ENCODE data around the gene ITGB7.
"Not testable (repeated sequence)": the region's sequence is repeated elsewhere in the genome, so short reads cannot be mapped to it uniquely, and the experiment has no call there.

The ITGB7 gene

GRCh38 chr12:53212931-53213330 lies 5.9 kb upstream of the ITGB7 start:
- FAIRE-seq (no peak), DNase-seq (ENCODE audit: insufficient read length, low spot score) (no peak)
- TF ChIP-seq PAX5 (IDR thresholded peaks at IDR 0.05; ENCODE audit: insufficient read depth, low read length, severe bottlenecking) (no peak), POLR2AphosphoS5 (IDR thresholded peaks at IDR 0.05; ENCODE audit: low read depth, low read length) (no peak), POU2F2 (IDR thresholded peaks at IDR 0.05; ENCODE audit: low read depth, low read length) (no peak), TAF1 (IDR thresholded peaks at IDR 0.05; ENCODE audit: low read depth, low read length) (no peak), SPI1 (IDR thresholded peaks at IDR 0.05; ENCODE audit: low read depth, low read length) (no peak), POLR2A (IDR thresholded peaks at IDR 0.05; ENCODE audit: low read depth, low read length) (no peak)

- no peak for DNase-seq (ENCODE audit: insufficient read length, low spot score)
- no peak for FAIRE-seq
Measured at GRCh38 chr12:53211476-53212381, 4.7 kb upstream of the ITGB7 start.

GRCh38 chr12:53210843-53211242 lies 3.8 kb upstream of the ITGB7 start:
- DNase-seq (ENCODE audit: insufficient read length, low spot score) (no peak), FAIRE-seq (no peak)
- TF ChIP-seq POLR2AphosphoS5 (IDR thresholded peaks at IDR 0.05; ENCODE audit: low read depth, low read length) (no peak), TAF1 (IDR thresholded peaks at IDR 0.05; ENCODE audit: low read depth, low read length) (no peak), POLR2A (IDR thresholded peaks at IDR 0.05; ENCODE audit: low read depth, low read length) (no peak), SPI1 (IDR thresholded peaks at IDR 0.05; ENCODE audit: low read depth, low read length) (no peak), PAX5 (IDR thresholded peaks at IDR 0.05; ENCODE audit: insufficient read depth, low read length, severe bottlenecking) (no peak), POU2F2 (IDR thresholded peaks at IDR 0.05; ENCODE audit: low read depth, low read length) (no peak)

More at GRCh38 chr12:53211476-53212381, 4.7 kb upstream of the ITGB7 start:
- no peak for TF ChIP-seq POU2F2 (IDR thresholded peaks at IDR 0.05; ENCODE audit: low read depth, low read length)
- no peak for TF ChIP-seq PAX5 (IDR thresholded peaks at IDR 0.05; ENCODE audit: insufficient read depth, low read length, severe bottlenecking)
- TF ChIP-seq POLR2AphosphoS5 (IDR thresholded peaks at IDR 0.05; ENCODE audit: low read depth, low read length): no peak
- TF ChIP-seq SPI1 (IDR thresholded peaks at IDR 0.05; ENCODE audit: low read depth, low read length): no peak
- TF ChIP-seq TAF1 (IDR thresholded peaks at IDR 0.05; ENCODE audit: low read depth, low read length): no peak
- no peak for TF ChIP-seq POLR2A (IDR thresholded peaks at IDR 0.05; ENCODE audit: low read depth, low read length)

GRCh38 chr12:53208877-53209463 lies 1.9 kb upstream of the ITGB7 start:
- FAIRE-seq (peak; percentile 71), DNase-seq (ENCODE audit: insufficient read length, low spot score) (peak; percentile 64)
- TF ChIP-seq PAX5 (IDR thresholded peaks at IDR 0.05; ENCODE audit: insufficient read depth, low read length, severe bottlenecking) (no peak), SPI1 (IDR thresholded peaks at IDR 0.05; ENCODE audit: low read depth, low read length) (peak; percentile 74), POLR2A (IDR thresholded peaks at IDR 0.05; ENCODE audit: low read depth, low read length) (no peak), TAF1 (IDR thresholded peaks at IDR 0.05; ENCODE audit: low read depth, low read length) (no peak), POU2F2 (IDR thresholded peaks at IDR 0.05; ENCODE audit: low read depth, low read length) (no peak; the same call in 1 of the 2 replicates), POLR2AphosphoS5 (IDR thresholded peaks at IDR 0.05; ENCODE audit: low read depth, low read length) (0 out of 2 replicates have a peak, but pooled peaks have one; percentile 34)

- TF ChIP-seq POU2F2 (IDR thresholded peaks at IDR 0.05; ENCODE audit: low read depth, low read length) (no peak), TAF1 (IDR thresholded peaks at IDR 0.05; ENCODE audit: low read depth, low read length) (no peak), SPI1 (IDR thresholded peaks at IDR 0.05; ENCODE audit: low read depth, low read length) (no peak), POLR2A (IDR thresholded peaks at IDR 0.05; ENCODE audit: low read depth, low read length) (no peak), PAX5 (IDR thresholded peaks at IDR 0.05; ENCODE audit: insufficient read depth, low read length, severe bottlenecking) (no peak), POLR2AphosphoS5 (IDR thresholded peaks at IDR 0.05; ENCODE audit: low read depth, low read length) (no peak)
- FAIRE-seq (no peak), DNase-seq (ENCODE audit: insufficient read length, low spot score) (no peak)
Measured at GRCh38 chr12:53208435-53208834, 1.4 kb upstream of the ITGB7 start.

- FAIRE-seq (peak; percentile 95), DNase-seq (ENCODE audit: insufficient read length, low spot score) (peak; percentile 66)
- TF ChIP-seq TAF1 (IDR thresholded peaks at IDR 0.05; ENCODE audit: low read depth, low read length) (no peak), POLR2A (IDR thresholded peaks at IDR 0.05; ENCODE audit: low read depth, low read length) (0 out of 2 replicates have a peak, but pooled peaks have one; percentile 24), POU2F2 (IDR thresholded peaks at IDR 0.05; ENCODE audit: low read depth, low read length) (peak; percentile 79), POLR2AphosphoS5 (IDR thresholded peaks at IDR 0.05; ENCODE audit: low read depth, low read length) (peak; percentile 58; the same call in 1 of the 2 replicates), PAX5 (IDR thresholded peaks at IDR 0.05; ENCODE audit: insufficient read depth, low read length, severe bottlenecking) (peak; percentile 47), SPI1 (IDR thresholded peaks at IDR 0.05; ENCODE audit: low read depth, low read length) (no peak)
Measured at GRCh38 chr12:53205747-53206419, 1.2 kb downstream of the ITGB7 start.

GRCh38 chr12:53204351-53204750 lies 2.7 kb downstream of the ITGB7 start:
- TF ChIP-seq SPI1 (IDR thresholded peaks at IDR 0.05; ENCODE audit: low read depth, low read length) (peak; percentile 68), POLR2A (IDR thresholded peaks at IDR 0.05; ENCODE audit: low read depth, low read length) (no peak), PAX5 (IDR thresholded peaks at IDR 0.05; ENCODE audit: insufficient read depth, low read length, severe bottlenecking) (no peak), POU2F2 (IDR thresholded peaks at IDR 0.05; ENCODE audit: low read depth, low read length) (no peak), TAF1 (IDR thresholded peaks at IDR 0.05; ENCODE audit: low read depth, low read length) (no peak), POLR2AphosphoS5 (IDR thresholded peaks at IDR 0.05; ENCODE audit: low read depth, low read length) (no peak)
- DNase-seq (ENCODE audit: insufficient read length, low spot score): no peak
- no peak for FAIRE-seq

- not testable (repeated sequence) for FAIRE-seq; DNase-seq (ENCODE audit: insufficient read length, low spot score)
Measured at GRCh38 chr12:53202316-53202715, 4.7 kb downstream of the ITGB7 start.

- TF ChIP-seq TAF1 (IDR thresholded peaks at IDR 0.05; ENCODE audit: low read depth, low read length) (no peak), POLR2AphosphoS5 (IDR thresholded peaks at IDR 0.05; ENCODE audit: low read depth, low read length) (no peak), SPI1 (IDR thresholded peaks at IDR 0.05; ENCODE audit: low read depth, low read length) (no peak), PAX5 (IDR thresholded peaks at IDR 0.05; ENCODE audit: insufficient read depth, low read length, severe bottlenecking) (no peak), POU2F2 (IDR thresholded peaks at IDR 0.05; ENCODE audit: low read depth, low read length) (no peak), POLR2A (IDR thresholded peaks at IDR 0.05; ENCODE audit: low read depth, low read length) (no peak)
- FAIRE-seq: no peak
- DNase-seq (ENCODE audit: insufficient read length, low spot score): no peak
Measured at GRCh38 chr12:53201639-53202038, 5.4 kb downstream of the ITGB7 start.

Data from GM12891 (cell line).